H1 (cell line): ENCODE results near the gene ZNF823. TPM values are rescaled to one million over a fixed set of nuclear protein-coding genes. Genes with fewer than 3 reads are reported as not detected.

Experiments
- CTCF ChIA-PET: fragments of 300-600 bp; sonication (Branson Sonifier 250); formaldehyde crosslinking; loops from one replicate; lab custom pipeline; 2021; ENCODE audit not compliant: partially characterized antibody; lab: Charles Lee
- POLR2A ChIA-PET: fragments of 300-600 bp; sonication (Branson Sonifier 250); formaldehyde crosslinking; loops from one replicate; lab custom pipeline; 2021; ENCODE audit warnings: inconsistent platforms; ENCODE audit not compliant: partially characterized antibody; lab: Charles Lee
- DNase-seq, 2 experiments: peaks; one replicate each; pipeline versions ENCODE4 v3.0.0 to v3.0.0-alpha.2; 2010 to 2022; ENCODE audit warnings: low spot score in 2 of 2, low read depth in 1 of 2, mixed read lengths in 1 of 2
- FAIRE-seq: peaks from 2 replicates; lab custom pipeline; 2011; peaks lifted over from hg19 to GRCh38; lab: Jason Lieb, UNC
- H2AFZ ChIP-seq: 2 replicates; pipeline ENCODE4 v1.8.1; 2012; ENCODE audit warnings: low read length, inconsistent platforms
- H2AK5ac ChIP-seq: 2 replicates; pipeline ENCODE4 v1.6.1; 2013; ENCODE audit warnings: low read depth, low read length
- H2BK120ac ChIP-seq: replicated peaks from 2 replicates; pipeline ENCODE3; 2013; ENCODE audit warnings: low read depth, low read length, inconsistent platforms
- H2BK12ac ChIP-seq: 2 replicates; pipeline ENCODE4 v1.6.1; 2013; ENCODE audit warnings: low read depth, low read length
- H2BK15ac ChIP-seq: 2 replicates; pipeline ENCODE4 v1.6.1; 2013; ENCODE audit warnings: low read length
- H2BK20ac ChIP-seq: 2 replicates; pipeline ENCODE4 v1.6.1; 2013; ENCODE audit warnings: low read length
- H2BK5ac ChIP-seq: 2 replicates; pipeline ENCODE4 v1.6.1; 2013; ENCODE audit warnings: low read depth, low read length
- H3K14ac ChIP-seq: 2 replicates; pipeline ENCODE4 v1.6.1; 2013; ENCODE audit warnings: inconsistent platforms; ENCODE audit not compliant: insufficient read length
- H3K18ac ChIP-seq: 2 replicates; pipeline ENCODE4 v1.6.1; 2013; ENCODE audit warnings: low read length; ENCODE audit errors: extremely low read depth
- H3K23ac ChIP-seq: 2 replicates; pipeline ENCODE4 v1.6.1; 2013; ENCODE audit warnings: inconsistent platforms; ENCODE audit not compliant: insufficient read length
- H3K23me2 ChIP-seq: 2 replicates; pipeline ENCODE4 v1.6.1; 2013; ENCODE audit warnings: low read depth, low read length
- H3K27ac ChIP-seq: 2 replicates; pipeline ENCODE4 v1.6.1; 2011; ENCODE audit warnings: low read depth, low read length, inconsistent platforms
- H3K27me3 ChIP-seq, 4 experiments: replicated peaks in 1 of 4; 1 replicate in 1 of 4; 2 replicates in 3 of 4; pipeline versions ENCODE4 v1.6.1 to v1.8.1; 2011 to 2013; ENCODE audit warnings: low read length in 3 of 4, mild to moderate bottlenecking in 3 of 4, inconsistent platforms in 2 of 4, mixed read lengths in 2 of 4, moderate library complexity in 1 of 4; ENCODE audit not compliant: control insufficient read depth in 3 of 4, insufficient read depth in 3 of 4; ENCODE audit errors: extremely low read depth in 1 of 4
- H3K36me3 ChIP-seq, 4 experiments: 2 replicates each; pipeline versions ENCODE4 v1.6.1 to v1.8.1; 2011 to 2013; ENCODE audit warnings: mild to moderate bottlenecking in 4 of 4, low read length in 3 of 4, moderate library complexity in 2 of 4, control low read depth in 1 of 4, inconsistent platforms in 1 of 4; ENCODE audit not compliant: insufficient read depth in 4 of 4, control insufficient read depth in 2 of 4
- H3K4ac ChIP-seq: replicated peaks from 2 replicates; pipeline ENCODE3; 2013; ENCODE audit warnings: low read length, low read depth, mixed read lengths, inconsistent platforms; ENCODE audit not compliant: insufficient read length
- H3K4me1 ChIP-seq, 4 experiments: replicated peaks in 1 of 4; 1 replicate in 1 of 4; 2 replicates in 3 of 4; pipeline versions ENCODE4 v1.6.1 to v1.8.1; 2011 to 2013; ENCODE audit warnings: low read length in 3 of 4, inconsistent platforms in 2 of 4, mixed read lengths in 1 of 4; ENCODE audit not compliant: insufficient read depth in 4 of 4, control insufficient read depth in 3 of 4
- H3K4me2 ChIP-seq, 2 experiments: 2 replicates each; pipeline versions ENCODE4 v1.6.1 to v1.8.1; 2011 to 2013; ENCODE audit warnings: low read depth in 2 of 2, low read length in 2 of 2, control low read depth in 1 of 2, inconsistent platforms in 1 of 2, mild to moderate bottlenecking in 1 of 2; ENCODE audit not compliant: insufficient read depth in 1 of 2
- H3K4me3 ChIP-seq, 4 experiments: fragments of 200-600, 300-600 bp in 1 of 4; sonication (generic), shearing (Covaris generic), sonication (Bioruptor Twin) in 1 of 4; 2 replicates each; pipeline versions ENCODE4 v1.5.1 to v1.8.1; 2011 to 2016; ENCODE audit warnings: low read length in 4 of 4, low read depth in 3 of 4, control low read depth in 2 of 4, inconsistent platforms in 2 of 4, mild to moderate bottlenecking in 2 of 4, mixed read lengths in 1 of 4, moderate library complexity in 1 of 4; ENCODE audit not compliant: insufficient read depth in 2 of 4; ENCODE audit errors: extremely low read depth in 1 of 4
- H3K56ac ChIP-seq: replicated peaks from 2 replicates; pipeline ENCODE3; 2013; ENCODE audit warnings: low read depth, mild to moderate bottlenecking, mixed read lengths, low read length, inconsistent platforms; ENCODE audit not compliant: insufficient read length
- H3K79me1 ChIP-seq: 2 replicates; pipeline ENCODE4 v1.6.1; 2013; ENCODE audit warnings: low read depth, low read length, control low read depth
- H3K79me2 ChIP-seq, 2 experiments: 2 replicates each; pipeline versions ENCODE4 v1.6.1 to v1.8.1; 2012 to 2013; ENCODE audit warnings: low read length in 2 of 2, mild to moderate bottlenecking in 2 of 2, inconsistent platforms in 1 of 2; ENCODE audit not compliant: insufficient read depth in 2 of 2, control insufficient read depth in 1 of 2
- H3K9ac ChIP-seq, 4 experiments: replicated peaks in 1 of 4; 1 replicate in 1 of 4; 2 replicates in 3 of 4; pipeline versions ENCODE4 v1.6.1 to v1.8.1; 2011 to 2013; ENCODE audit warnings: low read depth in 3 of 4, low read length in 3 of 4, control low read depth in 2 of 4, mild to moderate bottlenecking in 2 of 4, moderate library complexity in 2 of 4, inconsistent platforms in 1 of 4; ENCODE audit errors: extremely low read depth in 1 of 4
- H3K9me3 ChIP-seq, 2 experiments: 2 replicates each; pipeline versions ENCODE4 v1.6.1 to v1.8.1; 2012 to 2013; ENCODE audit warnings: mild to moderate bottlenecking in 2 of 2, moderate library complexity in 2 of 2, control low read depth in 1 of 2, inconsistent platforms in 1 of 2, low read depth in 1 of 2, low read length in 1 of 2, mixed read lengths in 1 of 2; ENCODE audit not compliant: insufficient read depth in 2 of 2
- H4K20me1 ChIP-seq, 2 experiments: replicated peaks in 1 of 2; 2 replicates each; pipeline versions ENCODE3 to v1.8.1; 2011 to 2013; ENCODE audit warnings: inconsistent platforms in 2 of 2, low read length in 2 of 2, mild to moderate bottlenecking in 1 of 2; ENCODE audit not compliant: insufficient read depth in 2 of 2, control insufficient read depth in 1 of 2
- H4K5ac ChIP-seq: 2 replicates; pipeline ENCODE4 v1.6.1; 2013; ENCODE audit warnings: low read length, low read depth, mixed read lengths, inconsistent platforms; ENCODE audit not compliant: insufficient read length
- H4K8ac ChIP-seq: 2 replicates; pipeline ENCODE4 v1.8.0; 2013; ENCODE audit warnings: mild to moderate bottlenecking, moderate library complexity, low read length, inconsistent platforms; ENCODE audit not compliant: insufficient read depth; ENCODE audit errors: extremely low read depth
- H4K91ac ChIP-seq: replicated peaks from 2 replicates; pipeline ENCODE3; 2013; ENCODE audit warnings: low read length, mixed read lengths, inconsistent platforms; ENCODE audit not compliant: insufficient read length
- ASH2L ChIP-seq: fragments of 200-600, 300-600 bp; sonication (generic); IDR thresholded peaks from one replicate; pipeline ENCODE4 v1.7.1; 2017; ENCODE audit warnings: low read length
- BACH1 ChIP-seq: IDR thresholded peaks from 2 replicates; pipeline ENCODE4 v1.6.1; 2012; ENCODE audit warnings: low read length, improper control_type of control experiment
- CTCF ChIP-seq, 3 experiments: IDR thresholded peaks; 1 replicate in 2 of 3; 2 replicates in 1 of 3; pipeline versions ENCODE4 v1.5.1 to v1.6.1; 2011; ENCODE audit warnings: low read length in 3 of 3, mild to moderate bottlenecking in 3 of 3, inconsistent platforms in 2 of 3, low read depth in 1 of 3, moderate library complexity in 1 of 3; ENCODE audit not compliant: insufficient read depth in 1 of 3; ENCODE audit errors: control extremely low read depth in 1 of 3
- GABPA ChIP-seq: IDR thresholded peaks from 2 replicates; pipeline ENCODE4 v1.6.1; 2011; ENCODE audit warnings: mild to moderate bottlenecking, low read length, moderate library complexity, borderline replicate concordance; ENCODE audit not compliant: insufficient read depth
- TCF12 ChIP-seq: IDR thresholded peaks from 2 replicates; pipeline ENCODE4 v1.6.1; 2011; ENCODE audit warnings: low read depth, mild to moderate bottlenecking, low read length
- WGBS, 2 experiments: shearing (Covaris generic) in 1 of 2; methylation state at CpG; one replicate each; pipeline versions ENCODE4 v1.1.6 to v1.1.7; 2013 to 2015; ENCODE audit warnings: low lambda C conversion rate in 2 of 2, mixed read lengths in 2 of 2, inconsistent platforms in 1 of 2, low coverage in 1 of 2, missing lambda C conversion rate in 1 of 2; ENCODE audit not compliant: insufficient replicate concordance in 2 of 2, insufficient coverage in 1 of 2, insufficient read length in 1 of 2; ENCODE audit errors: extremely low coverage in 1 of 2, missing lambda C conversion rate in 1 of 2; 5-methylcytosine and 5-hydroxymethylcytosine counted together
- polyA plus RNA-seq, 7 experiments: library from polyadenylated mRNA; depleted of rRNA in 3 of 7; stranded (reverse) in 5 of 7; unstranded in 2 of 7; fragments of >200 nt in 5 of 7; fragments of 200-250 nt in 2 of 7; gene quantifications; 1 replicate in 5 of 7; 2 replicates in 1 of 7; 4 replicates in 1 of 7; pipeline versions ENCODE4 v1.2.1 to v1.2.3, GENCODE V29; 2011 to 2013; ENCODE audit warnings: missing spikeins in 2 of 7, mixed read lengths in 2 of 7
- total RNA-seq: library from RNA; stranded (reverse); fragmentation: NEBNext Ultra II Directional; extraction: Animal tissue kit (Norgen Biotek cat#: 25700); gene quantifications from 2 replicates; pipeline ENCODE4 v1.2.1, GENCODE V29; 2021

Gene ZNF823
- total and polyA plus RNA-seq, 2 of the 8 experiments (the other 6 are each of a cell fraction or from before 2014, with no cell fraction given): 0.73 to 2.4 TPM

GRCh38 chr19:11697284-11697855 is 41.4 kb downstream of the ZNF823 start:
- Histone ChIP-seq H3K4me1 (peaks cover 0 to 4% (median 2%) of the 10 kb centered on the region in 4 experiments; a peak in 4 of 7 replicates), H4K91ac (no peak overlapping the region), H3K9me3 (no peaks in the 10 kb centered on the region)
- CTCF ChIA-PET: interaction anchor here (0.6 to 1.3 kb wide), 9 partner anchors 25 to 1920 kb away, joined by 3 to 7 read pairs (median 3); partner anchors contain the start of gene ZNF491
- TF ChIP-seq ASH2L (no peak), GABPA (no peak), TCF12 (0 out of 2 replicates have a peak, but pooled peaks have one; percentile 15), CTCF (IDR thresholded peaks at IDR 0.05; ENCODE audit: control extremely low read depth in 1 of 3, insufficient read depth in 1 of 3, low read depth in 1 of 3, low read length in 3 of 3) (no peak), BACH1 (no peak)
- TF ChIP-seq, all 59 proteins: peak for 1
- Histone ChIP-seq H4K5ac (no peak overlapping the region), H3K4me3 (no peak overlapping the region), H3K18ac (no peak overlapping the region), H3K23me2 (no peaks in the 10 kb centered on the region), H4K20me1 (no peaks in the 10 kb centered on the region), H2BK20ac (no peak overlapping the region), H3K56ac (no peak overlapping the region), H3K4ac (no peak overlapping the region), H3K9ac (no peak overlapping the region; a peak in 1 of 7 replicates), H3K27ac (no peak overlapping the region), H3K79me1 (no peaks in the 10 kb centered on the region), H4K8ac (no peak overlapping the region), H2AFZ (no peak overlapping the region), H3K4me2 (no peak overlapping the region), H2BK12ac (no peak overlapping the region), H3K27me3 (peaks cover 0 to 3% (median 1%) of the 10 kb centered on the region in 4 experiments; a peak in 3 of 7 replicates), H3K79me2 (no peaks in the 10 kb centered on the region), H2BK5ac (no peak overlapping the region), H3K14ac (no peak overlapping the region), H2BK15ac (no peak overlapping the region), H2AK5ac (no peak overlapping the region), H3K23ac (no peak overlapping the region), H2BK120ac (no peak overlapping the region), H3K36me3 (no peaks in the 10 kb centered on the region)
- FAIRE-seq (no peak), DNase-seq (no peak)
- 82% methylated on average over 6 of the region's 6 CpGs; no CpG with 5 or more reads in 1 of the 2 experiments for WGBS, 2 experiments
- POLR2A ChIA-PET: interaction anchor here (0.8 kb wide), 1 partner anchor 37 kb away, joined by 3 read pairs; no protein-coding TSS in a partner anchor
